Nephron progenitor cell (in vitro differentiated cells): Measurements from ENCODE around the gene KNOP1.

ENCODE experiments used
- DNase-seq: peaks from one replicate; pipeline ENCODE4 v3.0.0; 2021
- H3K27ac Mint-ChIP-seq: 2 replicates; pipeline ENCODE4 v1.8.0; 2021; ENCODE audit warnings: mild to moderate bottlenecking, moderate library complexity, mixed read lengths
- H3K27me3 Mint-ChIP-seq: 2 replicates; pipeline ENCODE4 v1.8.0; 2021; ENCODE audit warnings: mild to moderate bottlenecking, low read depth, mixed read lengths; ENCODE audit not compliant: poor library complexity
- H3K36me3 Mint-ChIP-seq: 2 replicates; pipeline ENCODE4 v1.8.0; 2021; ENCODE audit warnings: low read depth, mixed read lengths
- H3K4me1 Mint-ChIP-seq: 2 replicates; pipeline ENCODE4 v1.8.0; 2021; ENCODE audit warnings: mixed read lengths
- H3K4me3 Mint-ChIP-seq: 2 replicates; pipeline ENCODE4 v1.8.0; 2021; ENCODE audit warnings: mild to moderate bottlenecking, moderate library complexity, mixed read lengths
- H3K9me3 Mint-ChIP-seq: 2 replicates; pipeline ENCODE4 v1.8.0; 2021; ENCODE audit warnings: mild to moderate bottlenecking, moderate library complexity, mixed read lengths
- TF ChIP-seq, protein P1 (sequence below): fragments of 200-600 bp; sonication (generic); IDR thresholded peaks from 2 replicates; pipeline ENCODE4 v1.5.0; 2021; ENCODE audit warnings: antibody characterized with exemption

KNOP1 gene

DNA sequence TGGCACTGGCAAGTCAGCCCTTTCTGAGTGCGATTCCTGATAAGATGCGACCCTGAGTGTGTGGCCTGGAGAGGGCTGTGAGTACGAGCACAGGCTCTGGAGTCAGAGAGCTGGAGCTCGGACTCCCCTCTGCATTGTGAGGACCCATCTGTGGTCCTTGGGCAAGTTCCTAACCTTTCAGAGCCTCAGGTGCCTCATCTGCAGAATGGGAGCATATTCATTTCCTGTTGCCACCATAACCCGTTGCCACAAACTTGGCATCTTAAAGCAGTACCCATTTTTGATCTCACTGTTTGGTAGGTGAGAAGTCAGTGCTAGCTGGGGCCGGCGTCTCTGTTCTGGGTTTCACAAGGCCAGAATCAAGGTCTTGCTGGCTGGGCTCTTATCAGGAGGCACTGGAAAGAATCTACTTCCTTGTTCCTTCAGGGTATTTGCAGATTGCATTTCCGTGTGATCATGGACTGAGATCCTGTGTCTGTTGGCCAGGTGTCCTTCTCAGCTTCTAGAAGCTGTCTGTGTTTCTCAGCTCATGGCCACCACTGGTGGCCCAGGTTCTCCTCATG, 20.2 kb downstream of the KNOP1 start:
- Mint-ChIP-seq H3K9me3 (no peaks in the 10 kb centered on the region), H3K4me3 (no peak overlapping the region), H3K36me3 (peaks cover 82% of the 10 kb centered on the region)

DNA sequence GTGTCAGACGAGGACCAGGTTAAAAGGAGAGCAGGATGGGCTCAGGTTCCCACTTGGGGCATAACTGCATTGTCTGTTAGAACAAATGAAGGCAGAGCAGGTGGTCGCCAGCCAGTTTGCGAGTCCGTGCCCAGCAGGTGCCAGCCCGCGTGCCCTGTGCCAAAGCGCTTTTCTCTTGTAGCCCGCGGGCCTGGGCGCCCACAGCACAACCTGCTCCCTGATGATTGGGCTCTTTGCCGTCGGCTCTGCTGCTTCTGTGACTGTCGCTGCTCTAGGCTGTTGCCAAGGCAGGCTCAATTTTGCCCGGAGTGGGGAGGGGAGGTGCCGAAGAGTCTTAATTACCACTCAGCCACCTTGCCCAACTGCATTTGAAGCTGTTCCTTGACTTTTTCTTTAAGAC, 21.1 kb downstream of the KNOP1 start:
- Mint-ChIP-seq H3K4me3 (no peak overlapping the region), H3K27ac (peak overlapping the region; percentile 68), H3K36me3 (peaks cover 83% of the 10 kb centered on the region), H3K4me1 (no peaks in the 10 kb centered on the region), H3K27me3 (no peaks in the 10 kb centered on the region), H3K9me3 (no peaks in the 10 kb centered on the region)
- TF ChIP-seq, protein P1, sequence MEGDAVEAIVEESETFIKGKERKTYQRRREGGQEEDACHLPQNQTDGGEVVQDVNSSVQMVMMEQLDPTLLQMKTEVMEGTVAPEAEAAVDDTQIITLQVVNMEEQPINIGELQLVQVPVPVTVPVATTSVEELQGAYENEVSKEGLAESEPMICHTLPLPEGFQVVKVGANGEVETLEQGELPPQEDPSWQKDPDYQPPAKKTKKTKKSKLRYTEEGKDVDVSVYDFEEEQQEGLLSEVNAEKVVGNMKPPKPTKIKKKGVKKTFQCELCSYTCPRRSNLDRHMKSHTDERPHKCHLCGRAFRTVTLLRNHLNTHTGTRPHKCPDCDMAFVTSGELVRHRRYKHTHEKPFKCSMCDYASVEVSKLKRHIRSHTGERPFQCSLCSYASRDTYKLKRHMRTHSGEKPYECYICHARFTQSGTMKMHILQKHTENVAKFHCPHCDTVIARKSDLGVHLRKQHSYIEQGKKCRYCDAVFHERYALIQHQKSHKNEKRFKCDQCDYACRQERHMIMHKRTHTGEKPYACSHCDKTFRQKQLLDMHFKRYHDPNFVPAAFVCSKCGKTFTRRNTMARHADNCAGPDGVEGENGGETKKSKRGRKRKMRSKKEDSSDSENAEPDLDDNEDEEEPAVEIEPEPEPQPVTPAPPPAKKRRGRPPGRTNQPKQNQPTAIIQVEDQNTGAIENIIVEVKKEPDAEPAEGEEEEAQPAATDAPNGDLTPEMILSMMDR = no peak
- DNase-seq = no peak

More for the DNA sequence above, 20.2 kb downstream of the KNOP1 start:
- no peak for DNase-seq
- H3K27ac Mint-ChIP-seq = no peak overlapping the region
- TF ChIP-seq, protein P1 = no peak
- H3K4me1 Mint-ChIP-seq = no peaks in the 10 kb centered on the region
- no peaks in the 10 kb centered on the region for H3K27me3 Mint-ChIP-seq

DNA sequence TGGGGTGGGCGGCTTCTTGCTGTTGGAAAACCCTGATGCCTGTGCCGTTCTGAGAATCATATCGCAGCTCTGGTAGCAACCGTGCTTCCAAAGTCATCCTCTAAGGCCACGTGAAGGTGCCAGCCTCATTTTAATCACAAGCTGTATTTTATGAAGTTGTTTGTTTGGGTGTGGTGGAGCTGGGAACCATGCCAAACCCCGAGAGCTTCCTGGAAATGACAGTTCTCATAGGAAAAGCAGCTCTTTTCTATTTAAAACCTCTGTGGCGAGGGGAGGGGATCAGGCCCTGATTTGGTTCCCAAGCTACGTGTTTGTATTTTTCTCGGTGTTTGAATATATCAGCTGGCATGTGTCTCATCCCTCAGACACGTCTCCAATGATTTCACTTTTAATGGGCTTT, 21.7 kb downstream of the KNOP1 start:
- DNase-seq = no peak
- no peaks in the 10 kb centered on the region for H3K4me1 Mint-ChIP-seq
- no peak overlapping the region for H3K4me3 Mint-ChIP-seq
- H3K36me3 Mint-ChIP-seq = peaks cover 84% of the 10 kb centered on the region
- H3K27ac Mint-ChIP-seq = no peak overlapping the region
- TF ChIP-seq, protein P1 = no peak
- no peaks in the 10 kb centered on the region for H3K9me3 Mint-ChIP-seq
- H3K27me3 Mint-ChIP-seq = no peaks in the 10 kb centered on the region

DNA sequence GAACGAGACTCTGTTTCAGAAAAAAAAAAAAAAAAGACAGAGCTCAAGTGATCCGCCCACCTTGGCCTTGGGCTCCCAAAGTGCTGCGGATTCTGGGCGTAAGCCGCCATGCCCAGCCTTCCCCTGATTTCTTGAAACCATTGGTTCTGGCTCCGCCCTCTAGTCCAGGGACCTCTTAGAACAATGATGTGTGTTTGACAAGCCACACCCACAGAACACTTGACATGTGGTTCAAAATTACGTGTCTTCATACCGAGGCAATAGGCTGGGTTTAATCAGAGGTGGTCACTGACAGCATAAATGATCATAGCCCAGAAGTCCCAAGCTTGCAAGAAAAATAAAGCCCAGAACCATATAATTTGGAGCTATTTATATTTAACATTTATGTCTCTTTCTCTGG, 23.0 kb downstream of the KNOP1 start:
- Mint-ChIP-seq H3K9me3 (no peaks in the 10 kb centered on the region), H3K4me3 (no peak overlapping the region), H3K27ac (no peak overlapping the region), H3K36me3 (peaks cover 76% of the 10 kb centered on the region), H3K27me3 (no peaks in the 10 kb centered on the region), H3K4me1 (no peaks in the 10 kb centered on the region)
- TF ChIP-seq, protein P1 = no peak
- no peak for DNase-seq

DNA sequence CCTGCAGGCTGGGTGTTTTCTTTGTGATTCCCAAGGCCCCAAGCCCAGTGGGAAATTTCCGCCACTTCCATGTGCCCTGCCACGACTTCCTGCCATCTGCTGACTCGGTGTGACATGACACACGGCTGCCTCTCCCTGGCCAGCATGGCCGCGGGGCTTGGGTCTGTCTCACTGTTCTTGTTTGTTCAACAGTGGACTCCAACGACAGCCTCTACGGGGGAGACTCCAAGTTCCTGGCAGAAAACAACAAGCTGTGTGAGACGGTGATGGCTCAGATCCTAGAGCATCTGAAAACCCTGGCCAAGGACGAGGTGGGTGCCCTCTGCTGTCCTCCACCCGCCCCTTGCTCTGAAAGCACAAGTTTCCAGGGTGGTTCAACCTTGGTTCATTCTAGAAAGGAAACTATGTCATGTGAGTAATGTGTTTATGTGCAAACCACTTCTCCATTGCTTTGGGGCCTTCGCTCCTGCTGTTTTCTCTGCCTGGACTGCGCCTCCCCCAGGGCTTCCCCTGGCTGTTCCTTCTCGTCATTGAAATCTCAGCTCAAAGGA, 26.8 kb downstream of the KNOP1 start:
- H3K27ac Mint-ChIP-seq = peak overlapping the region; percentile 74

More for the DNA sequence above, 26.8 kb downstream of the KNOP1 start:
- Mint-ChIP-seq H3K27me3 (no peaks in the 10 kb centered on the region), H3K9me3 (no peaks in the 10 kb centered on the region), H3K36me3 (peaks cover 61% of the 10 kb centered on the region), H3K4me3 (no peak overlapping the region), H3K4me1 (peaks cover 14% of the 10 kb centered on the region)
- TF ChIP-seq, protein P1 = no peak
- DNase-seq = no peak
